Measurements from ENCODE around the gene ATG7.

ATG7 gene

GRCh38 chr3:11240496-11240895, 31.7 kb upstream of the ATG7 start:
- in situ Hi-C loops (cut with MboI; ENCODE audit: low pct_unique_long_range_greater_than_20kb, low sequenced_read_pairs, unreplicated experiment), result loop anchor here (25.0 kb wide), 2 partner anchors 97 to 422 kb away; no protein-coding TSS in a partner anchor
- no peak for DNase-seq (ENCODE audit: low spot score)
- no peak for TF ChIP-seq CTCF (IDR thresholded peaks at IDR 0.05; ENCODE audit: extremely low read depth, insufficient read depth, missing control alignments)

- TF ChIP-seq CTCF (IDR thresholded peaks at IDR 0.05; ENCODE audit: extremely low read depth, insufficient read depth, missing control alignments), result no peak
- DNase-seq (ENCODE audit: low spot score), result no peak
- in situ Hi-C loops (cut with MboI; ENCODE audit: low pct_unique_long_range_greater_than_20kb, low sequenced_read_pairs, unreplicated experiment), result loop anchor here (25.0 kb wide), 2 partner anchors 93 to 418 kb away; no protein-coding TSS in a partner anchor
These were observed 28.0 kb upstream of the ATG7 start for GRCh38 chr3:11244121-11244677.

GRCh38 chr3:11245276-11245675, 26.9 kb upstream of the ATG7 start:
- DNase-seq (ENCODE audit: low spot score), result no peak
- in situ Hi-C loops (cut with MboI; ENCODE audit: low pct_unique_long_range_greater_than_20kb, low sequenced_read_pairs, unreplicated experiment), result loop anchor here (25.0 kb wide), 2 partner anchors 92 to 417 kb away; no protein-coding TSS in a partner anchor
- no peak for TF ChIP-seq CTCF (IDR thresholded peaks at IDR 0.05; ENCODE audit: extremely low read depth, insufficient read depth, missing control alignments)

GRCh38 chr3:11245827-11246662, 26.2 kb upstream of the ATG7 start:
- in situ Hi-C loops (cut with MboI; ENCODE audit: low pct_unique_long_range_greater_than_20kb, low sequenced_read_pairs, unreplicated experiment), result loop anchor here (25.0 kb wide), 2 partner anchors 91 to 416 kb away; no protein-coding TSS in a partner anchor
- DNase-seq (ENCODE audit: low spot score), result no peak
- no peak for TF ChIP-seq CTCF (IDR thresholded peaks at IDR 0.05; ENCODE audit: extremely low read depth, insufficient read depth, missing control alignments)

- DNase-seq (ENCODE audit: low spot score), result no peak
- TF ChIP-seq CTCF (IDR thresholded peaks at IDR 0.05; ENCODE audit: extremely low read depth, insufficient read depth, missing control alignments), result no peak
- in situ Hi-C loops (cut with MboI; ENCODE audit: low pct_unique_long_range_greater_than_20kb, low sequenced_read_pairs, unreplicated experiment), result loop anchor here (25.0 kb wide), 2 partner anchors 91 to 416 kb away; no protein-coding TSS in a partner anchor
These were observed 25.6 kb upstream of the ATG7 start for GRCh38 chr3:11246663-11246970.

- TF ChIP-seq CTCF (IDR thresholded peaks at IDR 0.05; ENCODE audit: extremely low read depth, insufficient read depth, missing control alignments), result no peak
- DNase-seq (ENCODE audit: low spot score), result no peak
- in situ Hi-C loops (cut with MboI; ENCODE audit: low pct_unique_long_range_greater_than_20kb, low sequenced_read_pairs, unreplicated experiment), result loop anchor here (25.0 kb wide), 2 partner anchors 90 to 415 kb away; no protein-coding TSS in a partner anchor
These were observed 24.8 kb upstream of the ATG7 start for GRCh38 chr3:11247362-11247761.
